ENCODE measurements around the gene SLC37A4.

DNA sequence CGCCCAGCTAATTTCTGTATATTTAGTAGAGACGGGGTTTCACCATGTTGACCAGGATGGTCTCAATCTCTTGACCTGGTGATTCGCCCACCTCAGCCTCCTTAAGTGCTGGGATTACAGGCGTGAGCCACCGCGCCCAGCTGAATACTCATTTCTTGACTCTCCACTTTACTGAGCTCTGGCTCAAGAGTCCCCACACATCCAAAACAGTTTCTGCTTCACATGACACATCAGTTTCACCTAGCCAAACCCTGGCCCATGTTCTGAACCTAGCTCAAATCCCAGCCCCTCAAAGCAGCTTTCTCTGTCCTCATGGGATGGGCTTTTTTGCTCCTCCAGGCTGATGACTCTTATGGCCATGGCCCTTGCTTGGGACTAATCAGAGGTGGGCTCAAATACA lies 16.5 kb upstream of the SLC37A4 start:
- TF ChIP-seq, protein P1, sequence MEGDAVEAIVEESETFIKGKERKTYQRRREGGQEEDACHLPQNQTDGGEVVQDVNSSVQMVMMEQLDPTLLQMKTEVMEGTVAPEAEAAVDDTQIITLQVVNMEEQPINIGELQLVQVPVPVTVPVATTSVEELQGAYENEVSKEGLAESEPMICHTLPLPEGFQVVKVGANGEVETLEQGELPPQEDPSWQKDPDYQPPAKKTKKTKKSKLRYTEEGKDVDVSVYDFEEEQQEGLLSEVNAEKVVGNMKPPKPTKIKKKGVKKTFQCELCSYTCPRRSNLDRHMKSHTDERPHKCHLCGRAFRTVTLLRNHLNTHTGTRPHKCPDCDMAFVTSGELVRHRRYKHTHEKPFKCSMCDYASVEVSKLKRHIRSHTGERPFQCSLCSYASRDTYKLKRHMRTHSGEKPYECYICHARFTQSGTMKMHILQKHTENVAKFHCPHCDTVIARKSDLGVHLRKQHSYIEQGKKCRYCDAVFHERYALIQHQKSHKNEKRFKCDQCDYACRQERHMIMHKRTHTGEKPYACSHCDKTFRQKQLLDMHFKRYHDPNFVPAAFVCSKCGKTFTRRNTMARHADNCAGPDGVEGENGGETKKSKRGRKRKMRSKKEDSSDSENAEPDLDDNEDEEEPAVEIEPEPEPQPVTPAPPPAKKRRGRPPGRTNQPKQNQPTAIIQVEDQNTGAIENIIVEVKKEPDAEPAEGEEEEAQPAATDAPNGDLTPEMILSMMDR (IDR thresholded peaks at IDR 0.05) = no peak
- TF ChIP-seq POLR2A (IDR thresholded peaks at IDR 0.05) = no peak
